HepG2 (cell line): ENCODE data around the gene SLC23A2. TPM values are rescaled to one million over a fixed set of nuclear protein-coding genes. Genes with fewer than 3 reads are reported as not detected.

Experiments used
- ELK4 ChIP-seq: sonication (generic); formaldehyde crosslinking; IDR thresholded peaks from 2 replicates; pipeline ENCODE4 v1.9.0; 2021; ENCODE audit warnings: missing genetic modification reagents, borderline replicate concordance
- FOXC1 ChIP-seq: sonication (generic); formaldehyde crosslinking; IDR thresholded peaks from 2 replicates; pipeline ENCODE4 v1.8.0; 2022; ENCODE audit warnings: mild to moderate bottlenecking, missing genetic modification reagents, borderline replicate concordance
- HBP1 ChIP-seq: IDR thresholded peaks from 2 replicates; pipeline ENCODE4 v1.6.1; 2016; ENCODE audit warnings: low read depth, control low read depth
- MTF1 ChIP-seq: sonication (generic); formaldehyde crosslinking; IDR thresholded peaks from 2 replicates; pipeline ENCODE4 v1.5.0; 2020; ENCODE audit warnings: missing genetic modification reagents
- MYNN ChIP-seq: sonication (generic); formaldehyde crosslinking; IDR thresholded peaks from 2 replicates; pipeline ENCODE4 v1.4.0; 2020; ENCODE audit warnings: mild to moderate bottlenecking, low read depth, missing genetic modification reagents
- NFATC3 ChIP-seq: sonication (generic); formaldehyde crosslinking; IDR thresholded peaks from 2 replicates; pipeline ENCODE4 v1.5.1; 2020; ENCODE audit warnings: mild to moderate bottlenecking, missing genetic modification reagents
- PLSCR1 ChIP-seq: sonication (generic); formaldehyde crosslinking; IDR thresholded peaks from 2 replicates; pipeline ENCODE4 v1.5.0; 2020; ENCODE audit warnings: missing genetic modification reagents, mild to moderate bottlenecking, borderline replicate concordance
- PRDM15 ChIP-seq: sonication (generic); formaldehyde crosslinking; IDR thresholded peaks from 2 replicates; pipeline ENCODE4 v1.4.0; 2020; ENCODE audit warnings: missing genetic modification reagents
- SATB2 ChIP-seq: sonication (generic); formaldehyde crosslinking; IDR thresholded peaks from 2 replicates; pipeline ENCODE4 v1.5.0; 2020; ENCODE audit warnings: missing genetic modification reagents
- SIN3A ChIP-seq: IDR thresholded peaks from 2 replicates; pipeline ENCODE4 v1.6.1; 2011; ENCODE audit warnings: low read depth, mild to moderate bottlenecking, control low read depth, low read length, borderline replicate concordance
- ZBTB10 ChIP-seq: sonication (generic); formaldehyde crosslinking; IDR thresholded peaks from 2 replicates; pipeline ENCODE4 v1.4.0; 2020; ENCODE audit warnings: missing genetic modification reagents, borderline replicate concordance
- ZFP82 ChIP-seq: sonication (generic); formaldehyde crosslinking; IDR thresholded peaks from 2 replicates; pipeline ENCODE4 v1.5.1; 2020; ENCODE audit warnings: mild to moderate bottlenecking, missing genetic modification reagents, borderline replicate concordance
- ZNF10 ChIP-seq: sonication (generic); formaldehyde crosslinking; IDR thresholded peaks from 2 replicates; pipeline ENCODE4 v1.4.0; 2020; ENCODE audit warnings: mild to moderate bottlenecking, low read depth, missing genetic modification reagents, borderline replicate concordance
- ZNF121 ChIP-seq: sonication (generic); formaldehyde crosslinking; IDR thresholded peaks from 2 replicates; pipeline ENCODE4 v1.5.0; 2020; ENCODE audit warnings: mild to moderate bottlenecking, missing genetic modification reagents
- ZNF24 ChIP-seq: fragments of 450-650 bp; IDR thresholded peaks from 2 replicates; pipeline ENCODE4 v1.6.1; 2017; ENCODE audit warnings: antibody characterized with exemption, mild to moderate bottlenecking
- ZNF263 ChIP-seq: sonication (generic); formaldehyde crosslinking; IDR thresholded peaks from 2 replicates; pipeline ENCODE4 v1.4.0; 2020; ENCODE audit warnings: missing genetic modification reagents
- ZNF431 ChIP-seq: sonication (generic); formaldehyde crosslinking; IDR thresholded peaks from 2 replicates; pipeline ENCODE4 v1.9.0; 2022; ENCODE audit warnings: missing genetic modification reagents, low read depth, mild to moderate bottlenecking, borderline replicate concordance
- ZNF446 ChIP-seq: sonication (generic); formaldehyde crosslinking; IDR thresholded peaks from 2 replicates; pipeline ENCODE4 v1.5.0; 2020; ENCODE audit warnings: mild to moderate bottlenecking, missing genetic modification reagents
- polyA plus RNA-seq, 8 experiments: library from polyadenylated mRNA; depleted of rRNA in 3 of 8; stranded (reverse) in 7 of 8; unstranded in 1 of 8; fragments of >200 nt; fragmentation: Illumina TruSeq in 4 of 8; extraction: Trizol in 4 of 8; gene quantifications; 2 replicates each; pipeline versions ENCODE4 v1.2.1 to v1.2.3, GENCODE V29; 2011 to 2016; ENCODE audit warnings: low read depth in 4 of 8, missing spikeins in 1 of 8, mixed read lengths in 1 of 8; ENCODE audit not compliant: insufficient read depth in 1 of 8
- total RNA-seq, 5 experiments: library from RNA; depleted of rRNA; stranded (reverse); fragments of >200 nt; fragmentation: Illumina TruSeq; extraction: Trizol; gene quantifications; 2 replicates each; pipeline ENCODE4 v1.2.3, GENCODE V29; 2016; ENCODE audit warnings: low read depth in 1 of 5

The SLC23A2 gene
- total and polyA plus RNA-seq, 2 of the 13 experiments (the other 11 are each of a cell fraction or from before 2014, with no cell fraction given), result 42.2 to 51.2 TPM

- TF ChIP-seq ZBTB10, result no peak
- 0 out of 2 replicates have a peak, but pooled peaks have one; percentile 65 for TF ChIP-seq SIN3A
- no peak for TF ChIP-seq ZNF10 (CRISPR knock-in tag)
- 0 out of 2 replicates have a peak, but pooled peaks have one; percentile 45 for TF ChIP-seq ZFP82 (CRISPR knock-in tag)
- no peak for TF ChIP-seq HBP1 (CRISPR knock-in tag)
- TF ChIP-seq ZNF121 (CRISPR knock-in tag), result peak; percentile 96
- no peak for TF ChIP-seq NFATC3 (CRISPR knock-in tag)
- no peak for TF ChIP-seq SATB2 (CRISPR knock-in tag)
- peak; percentile 31; the same call in 1 of the 2 replicates for TF ChIP-seq ZNF263 (CRISPR knock-in tag)
- no peak for TF ChIP-seq ZNF446 (CRISPR knock-in tag)
- no peak for TF ChIP-seq ZNF24
- TF ChIP-seq ELK4 (CRISPR knock-in tag), result no peak
- TF ChIP-seq MTF1 (CRISPR knock-in tag), result no peak
- TF ChIP-seq FOXC1 (CRISPR knock-in tag), result no peak
- no peak for TF ChIP-seq PRDM15 (CRISPR knock-in tag)
- TF ChIP-seq PLSCR1 (CRISPR knock-in tag), result no peak
- 0 out of 2 replicates have a peak, but pooled peaks have one; percentile 19 for TF ChIP-seq ZNF431
- no peak for TF ChIP-seq MYNN
These were observed 63.6 kb downstream of the SLC23A2 start (continued) for GRCh38 chr20:4937407-4938319.
